ENCODE data around the gene NOL9. TPM values are rescaled to one million over a fixed set of nuclear protein-coding genes. Genes with fewer than 3 reads are reported as not detected.

Gene NOL9
- total and polyA plus RNA-seq, 2 of the 13 experiments (the other 11 are each of a cell fraction or from before 2014, with no cell fraction given): 18.0 to 24.7 TPM

DNA sequence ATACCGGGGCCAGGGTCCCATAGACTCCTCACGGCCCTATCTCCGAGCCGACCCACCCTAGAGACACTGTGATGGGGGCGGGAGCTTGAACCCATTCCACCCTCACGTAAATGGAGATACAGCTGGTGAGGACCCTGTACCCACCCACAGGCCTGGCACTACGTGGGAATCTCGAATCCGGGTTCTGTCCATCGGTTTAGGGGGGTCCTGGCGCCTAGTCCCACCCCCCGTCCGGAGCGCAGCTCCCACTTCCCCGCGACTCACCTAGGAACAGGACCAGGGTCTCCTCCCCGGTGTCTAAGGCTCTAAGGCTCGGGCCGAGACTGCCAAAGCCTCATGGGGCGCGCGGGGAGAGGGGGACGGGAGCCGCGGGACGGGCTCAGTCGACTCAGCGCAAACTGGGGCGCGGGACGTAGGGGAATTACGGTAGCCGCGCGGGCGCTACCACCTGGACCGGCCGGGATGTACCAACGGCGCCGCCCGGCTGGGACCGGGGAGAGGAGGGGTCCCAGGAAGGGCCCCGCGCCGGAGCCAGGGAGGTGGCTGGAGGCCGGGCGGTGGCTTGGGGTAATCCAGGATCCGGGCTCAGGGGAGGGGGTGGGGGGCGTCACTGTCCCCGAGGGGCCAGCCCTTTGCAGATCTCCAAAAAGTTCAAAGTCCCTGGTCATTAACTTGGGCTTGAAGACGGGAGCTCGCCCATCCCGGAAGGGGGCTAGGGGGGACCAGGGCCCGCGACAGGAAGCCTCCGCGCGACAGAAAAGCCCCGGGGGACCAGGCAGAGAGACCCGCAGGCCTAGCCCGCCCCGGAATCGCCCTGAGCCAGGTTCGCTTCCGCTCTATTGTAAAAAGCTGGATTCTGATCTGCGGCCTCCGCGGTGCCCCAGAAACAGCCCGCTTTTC is 63.9 kb downstream of the NOL9 start (continued):
- TF ChIP-seq ZNF549 (CRISPR knock-in tag; IDR thresholded peaks at IDR 0.05) (no peak), THAP11 (CRISPR knock-in tag; IDR thresholded peaks at IDR 0.05) (0 out of 2 replicates have a peak, but pooled peaks have one; percentile 7), TBP (CRISPR knock-in tag; IDR thresholded peaks at IDR 0.05) (no peak), GFI1 (CRISPR knock-in tag; IDR thresholded peaks at IDR 0.05; ENCODE audit: borderline replicate concordance) (no peak), ZNF772 (CRISPR knock-in tag; IDR thresholded peaks at IDR 0.05) (peak; percentile 78; the same call in 1 of the 2 replicates), ZNF546 (CRISPR knock-in tag; conservative IDR thresholded peaks at IDR 0.05) (peak; percentile 54; the same call in 1 of the 2 replicates), ZBTB7B (CRISPR knock-in tag; IDR thresholded peaks at IDR 0.05) (peak; percentile 78; the same call in 1 of the 2 replicates), ZMYM2 (CRISPR knock-in tag; IDR thresholded peaks at IDR 0.05) (no peak), ZNF713 (CRISPR knock-in tag; IDR thresholded peaks at IDR 0.05) (no peak; the same call in 1 of the 2 replicates), ZNF510 (CRISPR knock-in tag; IDR thresholded peaks at IDR 0.05; ENCODE audit: low read depth) (no peak), FOXK2 (IDR thresholded peaks at IDR 0.05) (no peak), SRY (CRISPR knock-in tag; IDR thresholded peaks at IDR 0.05) (0 out of 2 replicates have a peak, but pooled peaks have one; percentile 51), MAFF (IDR thresholded peaks at IDR 0.05; ENCODE audit: low read depth, low read length) (peak; percentile 1; the same call in 1 of the 2 replicates), ZNF10 (CRISPR knock-in tag; IDR thresholded peaks at IDR 0.05; ENCODE audit: borderline replicate concordance, low read depth) (no peak), NR2F1 (CRISPR knock-in tag; IDR thresholded peaks at IDR 0.05) (no peak), ZNF605 (CRISPR knock-in tag; IDR thresholded peaks at IDR 0.05) (no peak; the same call in 1 of the 2 replicates), TBX3 (IDR thresholded peaks at IDR 0.05; ENCODE audit: borderline replicate concordance) (no peak), NRL (CRISPR knock-in tag; IDR thresholded peaks at IDR 0.05; ENCODE audit: borderline replicate concordance) (peak; percentile 73; the same call in 1 of the 2 replicates), SUZ12 (IDR thresholded peaks at IDR 0.05; ENCODE audit: low read depth, low read length) (no peak)
- TF ChIP-seq, protein P1, sequence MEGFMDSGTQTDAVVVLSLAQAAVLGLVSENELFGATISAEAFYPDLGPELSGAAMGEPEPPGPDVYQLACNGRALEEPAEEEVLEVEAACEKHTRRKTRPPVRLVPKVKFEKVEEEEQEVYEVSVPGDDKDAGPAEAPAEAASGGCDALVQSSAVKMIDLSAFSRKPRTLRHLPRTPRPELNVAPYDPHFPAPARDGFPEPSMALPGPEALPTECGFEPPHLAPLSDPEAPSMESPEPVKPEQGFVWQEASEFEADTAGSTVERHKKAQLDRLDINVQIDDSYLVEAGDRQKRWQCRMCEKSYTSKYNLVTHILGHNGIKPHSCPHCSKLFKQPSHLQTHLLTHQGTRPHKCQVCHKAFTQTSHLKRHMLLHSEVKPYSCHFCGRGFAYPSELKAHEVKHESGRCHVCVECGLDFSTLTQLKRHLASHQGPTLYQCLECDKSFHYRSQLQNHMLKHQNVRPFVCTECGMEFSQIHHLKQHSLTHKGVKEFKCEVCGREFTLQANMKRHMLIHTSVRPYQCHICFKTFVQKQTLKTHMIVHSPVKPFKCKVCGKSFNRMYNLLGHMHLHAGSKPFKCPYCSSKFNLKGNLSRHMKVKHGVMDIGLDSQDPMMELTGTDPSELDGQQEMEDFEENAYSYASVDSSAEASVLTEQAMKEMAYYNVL (CRISPR knock-in tag; IDR thresholded peaks at IDR 0.05; ENCODE audit: borderline replicate concordance): peak; percentile 12; the same call in 1 of the 2 replicates
- TF ChIP-seq, protein P2, sequence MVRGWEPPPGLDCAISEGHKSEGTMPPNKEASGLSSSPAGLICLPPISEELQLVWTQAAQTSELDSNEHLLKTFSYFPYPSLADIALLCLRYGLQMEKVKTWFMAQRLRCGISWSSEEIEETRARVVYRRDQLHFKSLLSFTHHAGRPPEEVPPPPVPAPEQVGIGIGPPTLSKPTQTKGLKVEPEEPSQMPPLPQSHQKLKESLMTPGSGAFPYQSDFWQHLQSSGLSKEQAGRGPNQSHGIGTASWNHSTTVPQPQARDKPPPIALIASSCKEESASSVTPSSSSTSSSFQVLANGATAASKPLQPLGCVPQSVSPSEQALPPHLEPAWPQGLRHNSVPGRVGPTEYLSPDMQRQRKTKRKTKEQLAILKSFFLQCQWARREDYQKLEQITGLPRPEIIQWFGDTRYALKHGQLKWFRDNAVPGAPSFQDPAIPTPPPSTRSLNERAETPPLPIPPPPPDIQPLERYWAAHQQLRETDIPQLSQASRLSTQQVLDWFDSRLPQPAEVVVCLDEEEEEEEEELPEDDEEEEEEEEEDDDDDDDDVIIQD (CRISPR knock-in tag; IDR thresholded peaks at IDR 0.05; ENCODE audit: low read depth): no peak
- TF ChIP-seq, protein P3, sequence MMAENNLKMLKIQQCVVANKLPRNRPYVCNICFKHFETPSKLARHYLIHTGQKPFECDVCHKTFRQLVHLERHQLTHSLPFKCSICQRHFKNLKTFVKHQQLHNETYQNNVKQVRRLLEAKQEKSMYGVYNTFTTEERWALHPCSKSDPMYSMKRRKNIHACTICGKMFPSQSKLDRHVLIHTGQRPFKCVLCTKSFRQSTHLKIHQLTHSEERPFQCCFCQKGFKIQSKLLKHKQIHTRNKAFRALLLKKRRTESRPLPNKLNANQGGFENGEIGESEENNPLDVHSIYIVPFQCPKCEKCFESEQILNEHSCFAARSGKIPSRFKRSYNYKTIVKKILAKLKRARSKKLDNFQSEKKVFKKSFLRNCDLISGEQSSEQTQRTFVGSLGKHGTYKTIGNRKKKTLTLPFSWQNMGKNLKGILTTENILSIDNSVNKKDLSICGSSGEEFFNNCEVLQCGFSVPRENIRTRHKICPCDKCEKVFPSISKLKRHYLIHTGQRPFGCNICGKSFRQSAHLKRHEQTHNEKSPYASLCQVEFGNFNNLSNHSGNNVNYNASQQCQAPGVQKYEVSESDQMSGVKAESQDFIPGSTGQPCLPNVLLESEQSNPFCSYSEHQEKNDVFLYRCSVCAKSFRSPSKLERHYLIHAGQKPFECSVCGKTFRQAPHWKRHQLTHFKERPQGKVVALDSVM (CRISPR knock-in tag; IDR thresholded peaks at IDR 0.05): no peak
- TF ChIP-seq, protein P4, sequence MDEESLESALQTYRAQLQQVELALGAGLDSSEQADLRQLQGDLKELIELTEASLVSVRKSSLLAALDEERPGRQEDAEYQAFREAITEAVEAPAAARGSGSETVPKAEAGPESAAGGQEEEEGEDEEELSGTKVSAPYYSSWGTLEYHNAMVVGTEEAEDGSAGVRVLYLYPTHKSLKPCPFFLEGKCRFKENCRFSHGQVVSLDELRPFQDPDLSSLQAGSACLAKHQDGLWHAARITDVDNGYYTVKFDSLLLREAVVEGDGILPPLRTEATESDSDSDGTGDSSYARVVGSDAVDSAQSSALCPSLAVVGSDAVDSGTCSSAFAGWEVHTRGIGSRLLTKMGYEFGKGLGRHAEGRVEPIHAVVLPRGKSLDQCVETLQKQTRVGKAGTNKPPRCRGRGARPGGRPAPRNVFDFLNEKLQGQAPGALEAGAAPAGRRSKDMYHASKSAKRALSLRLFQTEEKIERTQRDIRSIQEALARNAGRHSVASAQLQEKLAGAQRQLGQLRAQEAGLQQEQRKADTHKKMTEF (CRISPR knock-in tag; IDR thresholded peaks at IDR 0.05): peak; percentile 69; the same call in 1 of the 2 replicates
